Uterus (tissue), 4 donors: ENCODE measurements around the gene CLDN9. TPM values are rescaled to one million over a fixed set of nuclear protein-coding genes. Genes with fewer than 3 reads are reported as not detected.

ENCODE experiments used
- DNase-seq, 2 donors: peaks; one replicate each; pipeline ENCODE4 v3.0.0-alpha.2; 2019 to 2020
- H3K27ac ChIP-seq, 2 donors: fragments of 200-600 bp; sonication (generic); 1 replicate in 1 of 2; 2 replicates in 1 of 2; pipeline ENCODE4 v1.5.1; 2016 to 2018
- H3K27me3 ChIP-seq, 2 donors: fragments of 200-600 bp; sonication (generic); one replicate each; pipeline ENCODE4 v1.5.1; 2018 to 2019; ENCODE audit warnings: control low read depth in 1 of 2
- H3K36me3 ChIP-seq, 2 donors: fragments of 200-600 bp; sonication (generic); one replicate each; pipeline ENCODE4 v1.5.1; 2019; ENCODE audit warnings: control low read depth in 1 of 2
- H3K4me1 ChIP-seq, 2 donors: fragments of 200-600 bp; sonication (generic); one replicate each; pipeline ENCODE4 v1.5.1; 2018 to 2019; ENCODE audit warnings: control low read depth in 1 of 2
- H3K4me3 ChIP-seq, 2 donors: fragments of 200-600 bp; sonication (generic); 1 replicate in 1 of 2; 2 replicates in 1 of 2; pipeline ENCODE4 v1.5.1; 2018 to 2019; ENCODE audit warnings: mild to moderate bottlenecking in 1 of 2
- H3K9me3 ChIP-seq, 2 donors: fragments of 200-600 bp; sonication (generic); one replicate each; pipeline ENCODE4 v1.5.1; 2019; ENCODE audit warnings: control low read depth in 1 of 2
- POLR2A ChIP-seq, 2 donors: fragments of 450-650 bp; IDR thresholded peaks; one replicate each; pipeline ENCODE4 v1.6.1; 2016; ENCODE audit warnings: antibody characterized with exemption in 2 of 2, mild to moderate bottlenecking in 1 of 2, moderate library complexity in 1 of 2
- intact Hi-C: fragments of 100-400 bp; cut with DNase I; formaldehyde crosslinking; loops from one replicate; pipeline ENCODE4 v1.15.1; 2023; ENCODE audit warnings: low total_unique reads
- total RNA-seq, 4 donors: library from RNA; depleted of rRNA in 3 of 4; stranded (reverse); fragments of >200 nt in 3 of 4; gene quantifications; one replicate each; pipeline versions ENCODE4 v1.1.0 to v1.2.4, GENCODE V29; 2014 to 2023
- TF ChIP-seq, protein P1 (sequence below), 4 experiments: fragments of 200-600 bp in 2 of 4; fragments of 450-650 bp in 2 of 4; sonication (generic) in 2 of 4; IDR thresholded peaks; one replicate each; pipeline ENCODE4 v1.5.1; 2016 to 2019; ENCODE audit warnings: antibody characterized with exemption in 4 of 4, mild to moderate bottlenecking in 2 of 4, moderate library complexity in 1 of 4
- donor health status: DM: yes; HTN: yes; CAD: no.

CLDN9 gene
- total RNA-seq, 4 donors from 2014 or later: 0.21 to 1.8 TPM; not detected in 2

GRCh38 chr16:2987286-2987685, 25.4 kb upstream of the CLDN9 start:
- DNase-seq: no peak
- no peak overlapping the region for H3K4me3 ChIP-seq
- H3K36me3 ChIP-seq: no peaks in the 10 kb centered on the region
- intact Hi-C loops: no loop called here
- no peaks in the 10 kb centered on the region for H3K9me3 ChIP-seq
- H3K27ac ChIP-seq: no peak overlapping the region
- H3K27me3 ChIP-seq: no peaks in the 10 kb centered on the region
- peaks cover 0 to 6% of the 10 kb centered on the region in 2 donors for H3K4me1 ChIP-seq
- no peak for TF ChIP-seq POLR2A (IDR thresholded peaks at IDR 0.05)
- TF ChIP-seq, protein P1, sequence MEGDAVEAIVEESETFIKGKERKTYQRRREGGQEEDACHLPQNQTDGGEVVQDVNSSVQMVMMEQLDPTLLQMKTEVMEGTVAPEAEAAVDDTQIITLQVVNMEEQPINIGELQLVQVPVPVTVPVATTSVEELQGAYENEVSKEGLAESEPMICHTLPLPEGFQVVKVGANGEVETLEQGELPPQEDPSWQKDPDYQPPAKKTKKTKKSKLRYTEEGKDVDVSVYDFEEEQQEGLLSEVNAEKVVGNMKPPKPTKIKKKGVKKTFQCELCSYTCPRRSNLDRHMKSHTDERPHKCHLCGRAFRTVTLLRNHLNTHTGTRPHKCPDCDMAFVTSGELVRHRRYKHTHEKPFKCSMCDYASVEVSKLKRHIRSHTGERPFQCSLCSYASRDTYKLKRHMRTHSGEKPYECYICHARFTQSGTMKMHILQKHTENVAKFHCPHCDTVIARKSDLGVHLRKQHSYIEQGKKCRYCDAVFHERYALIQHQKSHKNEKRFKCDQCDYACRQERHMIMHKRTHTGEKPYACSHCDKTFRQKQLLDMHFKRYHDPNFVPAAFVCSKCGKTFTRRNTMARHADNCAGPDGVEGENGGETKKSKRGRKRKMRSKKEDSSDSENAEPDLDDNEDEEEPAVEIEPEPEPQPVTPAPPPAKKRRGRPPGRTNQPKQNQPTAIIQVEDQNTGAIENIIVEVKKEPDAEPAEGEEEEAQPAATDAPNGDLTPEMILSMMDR (IDR thresholded peaks at IDR 0.05): no peak

- no peak for DNase-seq
- H3K9me3 ChIP-seq: no peaks in the 10 kb centered on the region
- TF ChIP-seq, protein P1 (IDR thresholded peaks at IDR 0.05): no peak
- TF ChIP-seq POLR2A (IDR thresholded peaks at IDR 0.05): no peak
These were observed 24.9 kb upstream of the CLDN9 start for GRCh38 chr16:2987833-2988232.

GRCh38 chr16:2988590-2989099, 24.1 kb upstream of the CLDN9 start:
- no peak overlapping the region for H3K27ac ChIP-seq
- H3K4me1 ChIP-seq: peaks cover 0 to 3% of the 10 kb centered on the region in 2 donors
- no peak for DNase-seq
- H3K36me3 ChIP-seq: no peaks in the 10 kb centered on the region
- TF ChIP-seq, protein P1 (IDR thresholded peaks at IDR 0.05): no peak
- no peak for TF ChIP-seq POLR2A (IDR thresholded peaks at IDR 0.05)
- H3K9me3 ChIP-seq: no peaks in the 10 kb centered on the region
- no peak overlapping the region for H3K4me3 ChIP-seq
- no peaks in the 10 kb centered on the region for H3K27me3 ChIP-seq
- intact Hi-C loops: no loop called here

More at GRCh38 chr16:2987833-2988232, 24.9 kb upstream of the CLDN9 start:
- no peak overlapping the region for H3K27ac ChIP-seq
- intact Hi-C loops: no loop called here
- H3K27me3 ChIP-seq: no peaks in the 10 kb centered on the region
- no peak overlapping the region for H3K4me3 ChIP-seq
- H3K4me1 ChIP-seq: peaks cover 0 to 6% of the 10 kb centered on the region in 2 donors
- H3K36me3 ChIP-seq: no peaks in the 10 kb centered on the region

DNA sequence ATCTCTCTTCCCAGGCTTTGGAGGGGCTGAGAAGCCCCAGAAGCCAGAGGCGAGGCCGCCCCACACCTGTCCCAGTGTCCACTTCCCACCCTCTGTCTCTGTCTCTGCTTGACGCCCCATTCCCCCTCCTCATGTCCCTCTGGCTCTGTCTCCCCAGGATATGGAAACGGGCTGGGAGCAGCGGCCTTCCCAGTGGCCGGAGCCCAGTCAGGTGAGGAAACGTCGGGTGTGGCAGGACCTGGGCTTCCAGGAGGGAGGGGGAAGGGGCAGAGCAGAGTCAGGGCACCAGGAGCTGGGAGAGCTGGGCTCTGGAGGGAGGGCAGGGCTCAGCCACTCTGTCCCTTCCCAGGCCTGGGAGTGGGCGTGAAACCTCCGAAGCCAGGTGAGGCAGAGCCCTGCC, 21.8 kb upstream of the CLDN9 start:
- no peak for DNase-seq

DNA sequence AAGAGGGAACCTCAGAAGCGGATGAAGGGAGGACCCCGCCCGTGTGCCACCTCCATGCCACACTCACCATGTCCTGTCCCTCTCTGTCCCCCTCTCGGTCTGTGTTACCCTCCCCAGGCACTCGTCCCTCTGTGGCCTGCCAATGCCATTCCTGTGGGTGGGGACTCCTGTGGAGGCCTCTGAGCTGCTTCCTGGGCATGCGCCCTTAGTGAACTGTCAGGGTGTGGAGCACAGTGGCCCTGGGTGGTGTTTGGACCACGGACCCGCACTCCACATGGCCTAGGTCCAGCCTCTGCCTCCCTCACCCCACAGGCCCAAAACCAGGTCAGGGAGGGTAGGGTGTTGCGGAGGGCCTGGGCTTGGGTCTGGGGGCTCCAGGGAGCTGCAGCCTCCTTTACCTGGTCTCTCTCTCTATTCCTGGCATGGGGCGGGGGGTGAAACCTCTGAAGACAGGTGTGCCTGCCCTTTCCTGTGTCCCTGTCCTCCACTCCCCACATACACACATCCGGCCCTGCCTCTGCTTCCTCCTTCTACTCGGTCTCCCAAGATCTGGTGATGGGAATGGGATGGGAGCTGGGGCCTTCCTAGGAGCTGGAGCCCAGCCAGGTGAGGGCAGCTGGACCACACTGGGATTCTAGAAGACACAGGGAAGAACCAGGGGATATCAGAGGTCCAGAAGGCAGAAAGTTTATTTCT, 21.0 kb upstream of the CLDN9 start:
- H3K4me3 ChIP-seq: no peak overlapping the region
- TF ChIP-seq, protein P1 (IDR thresholded peaks at IDR 0.05): no peak
- TF ChIP-seq POLR2A (IDR thresholded peaks at IDR 0.05): no peak
- intact Hi-C loops: no loop called here
- DNase-seq: no peak
- H3K4me1 ChIP-seq: no peaks in the 10 kb centered on the region
- H3K9me3 ChIP-seq: no peaks in the 10 kb centered on the region
- H3K36me3 ChIP-seq: no peaks in the 10 kb centered on the region
- no peak overlapping the region for H3K27ac ChIP-seq
- no peaks in the 10 kb centered on the region for H3K27me3 ChIP-seq

More for the DNA sequence above, 21.8 kb upstream of the CLDN9 start:
- TF ChIP-seq, protein P1 (IDR thresholded peaks at IDR 0.05): no peak
- no peak for TF ChIP-seq POLR2A (IDR thresholded peaks at IDR 0.05)
- Histone ChIP-seq H3K9me3 (no peaks in the 10 kb centered on the region), H3K4me1 (no peaks in the 10 kb centered on the region), H3K4me3 (no peak overlapping the region), H3K27ac (no peak overlapping the region), H3K27me3 (no peaks in the 10 kb centered on the region), H3K36me3 (no peaks in the 10 kb centered on the region)
- intact Hi-C loops: no loop called here
